ENCODE results near the gene CTNNB1.

DNA sequence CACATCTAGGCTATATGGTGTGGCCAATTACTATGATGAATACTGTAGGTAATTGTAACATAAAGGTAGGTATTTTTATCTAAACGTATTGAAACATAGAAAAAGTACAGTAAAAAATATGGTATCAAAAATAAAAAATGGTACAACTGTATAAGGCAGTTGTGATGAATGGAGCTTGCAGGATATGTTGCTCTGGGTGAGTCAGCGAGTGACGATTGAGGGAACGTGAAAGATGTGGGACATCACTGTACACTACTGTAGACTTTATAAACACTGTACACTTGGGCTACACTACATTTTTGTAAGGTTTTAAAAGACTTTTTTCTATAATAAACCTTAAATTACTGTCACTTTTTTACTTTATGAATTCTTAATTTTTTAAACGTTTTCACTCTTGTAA, 10.3 kb downstream of the CTNNB1 start:
- TF ChIP-seq, protein P1, sequence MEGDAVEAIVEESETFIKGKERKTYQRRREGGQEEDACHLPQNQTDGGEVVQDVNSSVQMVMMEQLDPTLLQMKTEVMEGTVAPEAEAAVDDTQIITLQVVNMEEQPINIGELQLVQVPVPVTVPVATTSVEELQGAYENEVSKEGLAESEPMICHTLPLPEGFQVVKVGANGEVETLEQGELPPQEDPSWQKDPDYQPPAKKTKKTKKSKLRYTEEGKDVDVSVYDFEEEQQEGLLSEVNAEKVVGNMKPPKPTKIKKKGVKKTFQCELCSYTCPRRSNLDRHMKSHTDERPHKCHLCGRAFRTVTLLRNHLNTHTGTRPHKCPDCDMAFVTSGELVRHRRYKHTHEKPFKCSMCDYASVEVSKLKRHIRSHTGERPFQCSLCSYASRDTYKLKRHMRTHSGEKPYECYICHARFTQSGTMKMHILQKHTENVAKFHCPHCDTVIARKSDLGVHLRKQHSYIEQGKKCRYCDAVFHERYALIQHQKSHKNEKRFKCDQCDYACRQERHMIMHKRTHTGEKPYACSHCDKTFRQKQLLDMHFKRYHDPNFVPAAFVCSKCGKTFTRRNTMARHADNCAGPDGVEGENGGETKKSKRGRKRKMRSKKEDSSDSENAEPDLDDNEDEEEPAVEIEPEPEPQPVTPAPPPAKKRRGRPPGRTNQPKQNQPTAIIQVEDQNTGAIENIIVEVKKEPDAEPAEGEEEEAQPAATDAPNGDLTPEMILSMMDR (IDR thresholded peaks at IDR 0.05; ENCODE audit: low read depth, low read length, missing input control), result no peak
- TF ChIP-seq, protein P2, sequence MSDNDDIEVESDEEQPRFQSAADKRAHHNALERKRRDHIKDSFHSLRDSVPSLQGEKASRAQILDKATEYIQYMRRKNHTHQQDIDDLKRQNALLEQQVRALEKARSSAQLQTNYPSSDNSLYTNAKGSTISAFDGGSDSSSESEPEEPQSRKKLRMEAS (IDR thresholded peaks at IDR 0.05), result no peak
- TF ChIP-seq SP1 (IDR thresholded peaks at IDR 0.05) (no peak), RAD21 (IDR thresholded peaks at IDR 0.05) (no peak), TAF1 (conservative IDR thresholded peaks at IDR 0.05) (no peak), EGR1 (IDR thresholded peaks at IDR 0.05; ENCODE audit: low read depth in 2 of 2) (no peak), JUND (IDR thresholded peaks at IDR 0.05) (no peak)
- TF ChIP-seq, protein P3, sequence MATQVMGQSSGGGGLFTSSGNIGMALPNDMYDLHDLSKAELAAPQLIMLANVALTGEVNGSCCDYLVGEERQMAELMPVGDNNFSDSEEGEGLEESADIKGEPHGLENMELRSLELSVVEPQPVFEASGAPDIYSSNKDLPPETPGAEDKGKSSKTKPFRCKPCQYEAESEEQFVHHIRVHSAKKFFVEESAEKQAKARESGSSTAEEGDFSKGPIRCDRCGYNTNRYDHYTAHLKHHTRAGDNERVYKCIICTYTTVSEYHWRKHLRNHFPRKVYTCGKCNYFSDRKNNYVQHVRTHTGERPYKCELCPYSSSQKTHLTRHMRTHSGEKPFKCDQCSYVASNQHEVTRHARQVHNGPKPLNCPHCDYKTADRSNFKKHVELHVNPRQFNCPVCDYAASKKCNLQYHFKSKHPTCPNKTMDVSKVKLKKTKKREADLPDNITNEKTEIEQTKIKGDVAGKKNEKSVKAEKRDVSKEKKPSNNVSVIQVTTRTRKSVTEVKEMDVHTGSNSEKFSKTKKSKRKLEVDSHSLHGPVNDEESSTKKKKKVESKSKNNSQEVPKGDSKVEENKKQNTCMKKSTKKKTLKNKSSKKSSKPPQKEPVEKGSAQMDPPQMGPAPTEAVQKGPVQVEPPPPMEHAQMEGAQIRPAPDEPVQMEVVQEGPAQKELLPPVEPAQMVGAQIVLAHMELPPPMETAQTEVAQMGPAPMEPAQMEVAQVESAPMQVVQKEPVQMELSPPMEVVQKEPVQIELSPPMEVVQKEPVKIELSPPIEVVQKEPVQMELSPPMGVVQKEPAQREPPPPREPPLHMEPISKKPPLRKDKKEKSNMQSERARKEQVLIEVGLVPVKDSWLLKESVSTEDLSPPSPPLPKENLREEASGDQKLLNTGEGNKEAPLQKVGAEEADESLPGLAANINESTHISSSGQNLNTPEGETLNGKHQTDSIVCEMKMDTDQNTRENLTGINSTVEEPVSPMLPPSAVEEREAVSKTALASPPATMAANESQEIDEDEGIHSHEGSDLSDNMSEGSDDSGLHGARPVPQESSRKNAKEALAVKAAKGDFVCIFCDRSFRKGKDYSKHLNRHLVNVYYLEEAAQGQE (IDR thresholded peaks at IDR 0.05), result no peak
